ENCODE measurements around the gene IL20. TPM values are rescaled to one million over a fixed set of nuclear protein-coding genes. Genes with fewer than 3 reads are reported as not detected.

IL20 gene
- not detected in 2 replicates for total RNA-seq

GRCh38 chr1:206864939-206865671 lies at the start of gene IL20:
TSS of gene IL20 (plus strand) at chr1:206865623. CDS start at chr1:206865853, 230 bp downstream.

GRCh38 chr1:206897175-206897574 lies 31.8 kb downstream of the IL20 start, which contains the start of gene IL24:
TSS of gene IL24 (plus strand) at chr1:206897443. CDS start at chr1:206897833, 390 bp downstream.

Other genes starting within 250 kb of the IL20 start
- gene DYRK3, start 230.1 kb upstream of the IL20 start, total RNA-seq, result 22.3 and 28.2 TPM in 2 replicates
- gene MAPKAPK2, start 180.7 kb upstream of the IL20 start, total RNA-seq, result 51.2 and 57.7 TPM in 2 replicates
- not detected in 2 replicates for gene IL19, start 94.8 kb upstream of the IL20 start, total RNA-seq
- not detected in 2 replicates for gene IL10, start 93.1 kb upstream of the IL20 start, total RNA-seq
- not detected in 2 replicates for gene IL24, start 31.8 kb downstream of the IL20 start, total RNA-seq
- 0.13 TPM in 1 of 2 replicates, not detected in the other for gene FCMR, start 56.3 kb downstream of the IL20 start, total RNA-seq
- not detected in 2 replicates for gene PIGR, start 80.8 kb downstream of the IL20 start, total RNA-seq
- not detected in 2 replicates for gene FCAMR, start 104.8 kb downstream of the IL20 start, total RNA-seq
- under 0.01 and 0.07 TPM in 2 replicates for gene C1orf116, start 167.1 kb downstream of the IL20 start, total RNA-seq
- 7.1 and 8.5 TPM in 2 replicates for gene YOD1, start 185.6 kb downstream of the IL20 start, total RNA-seq
- gene PFKFB2, start 187.7 kb downstream of the IL20 start, total RNA-seq, result 5.5 and 9.5 TPM in 2 replicates
- not detected in 2 replicates for gene C4BPB, start 223.2 kb downstream of the IL20 start, total RNA-seq
- not detected in 2 replicates for gene C4BPA, start 238.6 kb downstream of the IL20 start, total RNA-seq

Measured in smooth muscle cell of the pulmonary artery (primary cell).